Femur (tissue), 1 donor: ENCODE results near the gene KRTAP10-3.
A peak's percentile ranks its signal among the peaks of the same experiment; 100 is the strongest.

Experiments
- DNase-seq: peaks from one replicate; pipeline ENCODE4 v3.0.0-alpha.2; 2017

KRTAP10-3 gene

GRCh38 chr21:44544566-44544965 is 14.0 kb downstream of the KRTAP10-3 start:
- DNase-seq = no peak

- DNase-seq = no peak
Measured at GRCh38 chr21:44542716-44543115, 15.9 kb downstream of the KRTAP10-3 start.

DNA sequence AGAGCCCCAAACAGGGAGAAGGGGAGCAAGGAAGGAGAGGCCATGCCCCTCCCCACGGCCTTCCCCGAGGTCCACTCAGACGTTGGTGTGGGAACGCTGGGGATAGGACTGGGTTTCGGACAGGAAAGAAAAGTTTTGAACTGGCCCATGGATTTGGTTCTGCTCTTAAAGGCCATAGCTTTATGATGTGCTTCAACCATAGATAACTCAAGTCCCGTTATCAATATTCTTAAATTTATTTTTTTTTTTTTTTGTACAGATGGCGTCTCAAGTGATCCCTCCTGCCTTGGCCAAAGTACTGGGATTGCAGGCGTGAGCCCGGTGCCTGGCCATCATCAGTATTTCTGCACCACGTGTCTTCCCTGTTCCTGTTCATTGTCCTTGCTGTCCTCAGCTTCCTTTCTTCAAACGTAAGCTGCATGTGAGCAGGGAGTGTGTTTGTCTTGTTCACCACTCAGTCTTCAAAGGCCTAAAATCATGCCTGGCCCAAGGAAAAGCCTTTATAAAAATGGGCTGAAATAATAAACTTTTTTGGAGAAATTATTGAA is 17.8 kb downstream of the KRTAP10-3 start:
- DNase-seq = no peak

- DNase-seq = no peak
Measured at GRCh38 chr21:44539991-44540666, 18.5 kb downstream of the KRTAP10-3 start, which contains the start of gene KRTAP10-1. KRTAP10-1 (minus strand) TSS chr21:44540195; CDS start chr21:44540150, 45 bp downstream.

DNA sequence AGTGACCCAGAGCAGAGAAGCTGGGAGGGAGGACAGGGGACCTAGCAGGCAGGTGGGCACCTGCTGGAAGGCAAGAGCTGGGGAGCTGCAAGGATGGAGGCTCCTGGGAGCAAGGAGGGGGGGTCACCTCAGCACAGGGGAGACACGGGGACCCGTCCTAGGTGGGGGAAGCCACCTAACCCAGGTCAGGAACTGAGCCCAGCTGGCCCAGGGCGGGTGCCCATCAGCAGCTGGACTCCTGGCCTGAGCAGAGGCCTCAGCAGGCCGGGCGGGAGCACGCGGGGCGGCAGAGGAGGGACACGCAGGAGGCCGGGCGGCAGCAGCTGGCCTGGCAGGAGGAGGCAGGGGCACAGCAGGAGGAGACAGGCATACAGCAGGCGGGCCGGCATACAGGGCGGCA is 19.5 kb downstream of the KRTAP10-3 start:
- no peak for DNase-seq

DNA sequence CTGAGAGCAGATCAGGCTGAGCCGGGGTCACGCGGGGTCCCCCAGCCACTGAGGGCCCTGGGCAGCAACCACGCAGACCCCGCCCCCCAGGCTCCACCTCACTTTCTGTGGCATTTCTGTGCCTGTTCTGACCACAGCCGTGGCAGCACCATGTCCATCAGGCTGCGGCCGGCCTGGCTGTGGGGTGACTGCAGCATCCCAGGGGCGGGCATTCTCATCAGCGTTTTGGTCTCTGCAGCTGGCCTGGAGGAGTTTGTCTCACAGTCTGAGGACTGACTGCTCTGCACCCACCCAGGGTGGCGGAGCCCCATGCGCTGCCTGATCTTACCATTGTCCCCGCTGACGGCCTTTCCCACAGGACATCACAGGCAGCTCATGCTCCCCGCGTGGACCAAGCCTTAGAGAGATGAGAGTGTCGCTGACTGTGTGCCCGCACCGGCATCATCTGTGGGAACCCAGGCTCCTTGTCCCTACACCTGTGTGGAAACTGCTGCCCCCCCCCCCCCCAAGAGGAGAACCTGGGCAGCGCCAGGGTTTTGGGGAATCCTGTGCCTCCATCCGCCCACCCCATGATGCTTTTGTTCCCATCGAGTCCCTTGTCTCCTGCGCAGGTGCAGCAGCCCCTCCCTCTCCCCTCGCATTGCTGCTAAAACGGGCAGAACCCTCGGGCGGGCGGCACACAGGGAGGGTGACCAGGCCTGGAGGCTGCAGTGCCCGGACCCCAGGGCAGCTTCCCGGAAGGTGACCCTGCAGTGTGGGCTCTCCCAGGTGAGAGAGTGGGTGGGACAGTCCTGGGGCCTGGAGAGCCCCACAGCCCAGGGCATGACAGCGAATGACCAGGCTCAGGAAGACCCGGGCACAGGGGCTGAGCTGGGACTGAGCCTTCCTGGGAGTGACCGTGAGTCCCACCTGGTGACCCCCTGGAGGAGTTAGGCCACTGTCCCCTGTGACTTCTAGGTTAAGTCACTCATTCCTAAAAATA is 20.4 kb downstream of the KRTAP10-3 start:
- no peak for DNase-seq

DNA sequence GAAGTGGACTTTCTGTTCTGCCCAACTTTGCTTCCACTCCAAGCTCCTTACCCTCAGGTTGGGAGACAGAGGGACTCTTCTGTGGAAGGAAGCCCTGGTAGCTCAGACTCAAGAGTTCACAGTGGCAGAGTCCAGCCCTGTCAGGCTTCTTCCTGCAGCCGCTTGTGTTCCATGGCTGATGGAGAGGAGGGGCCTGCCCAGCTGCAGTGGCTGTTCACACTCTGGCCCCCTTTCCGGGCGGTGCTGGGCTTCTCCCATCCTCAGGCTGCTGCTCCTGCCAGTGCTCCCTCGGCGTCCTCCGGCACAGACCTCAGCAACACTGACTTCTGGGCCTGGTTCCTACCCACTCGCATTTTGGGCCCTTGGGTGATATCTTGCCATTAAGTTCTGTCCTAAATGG is 22.6 kb downstream of the KRTAP10-3 start:
- DNase-seq = peak; percentile 13

- peak; percentile 9 for DNase-seq
Measured at GRCh38 chr21:44534688-44535087, 23.9 kb downstream of the KRTAP10-3 start.

DNA sequence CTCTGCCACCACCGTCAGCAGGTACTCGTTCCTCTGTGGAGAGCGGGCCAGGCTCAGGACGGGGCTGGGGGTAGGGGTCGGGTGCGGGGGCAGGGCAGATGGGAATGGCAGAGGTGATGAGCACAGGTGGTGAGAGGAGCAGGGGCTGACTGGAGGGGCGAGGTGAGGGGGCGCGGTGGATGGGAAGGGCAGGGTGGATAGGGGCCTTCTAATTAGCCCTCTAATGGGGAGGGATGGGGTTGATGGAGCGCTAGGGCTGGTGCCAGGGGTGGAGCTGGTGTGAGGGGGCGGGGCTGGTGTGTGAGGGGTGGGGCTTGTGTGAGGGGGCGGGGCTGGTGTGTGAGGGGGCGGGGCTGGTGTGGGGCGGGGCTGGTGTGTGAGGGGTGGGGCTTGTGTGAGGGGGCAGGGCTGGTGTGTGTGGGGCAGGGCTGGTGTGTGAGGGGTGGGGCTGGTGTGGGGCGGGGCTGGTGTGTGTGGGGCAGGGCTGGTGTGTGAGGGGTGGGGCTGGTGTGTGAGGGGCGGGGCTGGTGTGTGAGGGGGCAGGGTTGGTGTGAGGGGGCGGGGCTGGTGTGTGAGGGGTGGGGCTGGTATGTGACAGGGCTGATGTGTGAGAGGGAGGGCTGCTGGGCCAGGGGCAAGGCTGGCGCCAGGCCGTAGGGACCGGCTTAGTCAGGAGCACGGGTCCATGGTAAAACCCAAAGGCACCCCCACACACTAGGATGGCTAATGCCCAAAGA is 24.5 kb downstream of the KRTAP10-3 start:
- peak; percentile 12 for DNase-seq

- peak; percentile 12 for DNase-seq
Measured at GRCh38 chr21:44533121-44533890, 25.3 kb downstream of the KRTAP10-3 start.

GRCh38 chr21:44532712-44533111 is 25.9 kb downstream of the KRTAP10-3 start:
- peak; percentile 9 for DNase-seq

- DNase-seq = peak; percentile 24
Measured at GRCh38 chr21:44531606-44532564, 26.7 kb downstream of the KRTAP10-3 start.

GRCh38 chr21:44530903-44531605 is 27.5 kb downstream of the KRTAP10-3 start:
- peak; percentile 11 for DNase-seq

DNA sequence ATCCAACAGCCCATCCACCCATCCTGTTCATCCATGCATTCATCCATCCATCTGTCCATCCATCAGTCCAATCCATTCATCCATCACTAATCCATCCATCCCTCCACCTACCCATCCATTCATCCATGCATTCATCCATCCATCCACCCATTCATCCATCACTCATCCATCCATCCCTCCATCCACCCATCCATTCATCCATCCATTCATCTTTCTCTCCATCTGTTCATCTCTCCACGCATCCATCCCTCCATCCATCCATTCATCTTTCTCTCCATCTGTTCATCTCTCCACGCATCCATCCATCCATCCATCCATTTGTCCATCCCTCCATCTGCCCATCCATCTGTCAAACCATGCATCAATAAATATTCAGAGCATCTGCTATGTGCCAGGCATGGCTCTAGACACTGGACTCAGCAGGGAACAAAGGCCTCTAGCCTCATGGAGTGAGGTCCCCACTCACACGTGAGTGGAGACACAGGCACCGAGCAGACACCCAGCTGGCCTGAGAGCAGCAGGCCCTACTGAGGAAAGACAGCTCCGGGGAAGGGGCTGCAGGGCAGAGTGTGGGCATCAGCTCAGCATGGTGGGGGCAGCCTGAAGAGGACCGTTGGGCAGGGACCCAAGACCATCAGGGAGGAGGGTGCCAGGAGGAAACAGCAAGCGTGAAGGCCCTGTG is 28.2 kb downstream of the KRTAP10-3 start:
- peak; percentile 4 for DNase-seq

DNA sequence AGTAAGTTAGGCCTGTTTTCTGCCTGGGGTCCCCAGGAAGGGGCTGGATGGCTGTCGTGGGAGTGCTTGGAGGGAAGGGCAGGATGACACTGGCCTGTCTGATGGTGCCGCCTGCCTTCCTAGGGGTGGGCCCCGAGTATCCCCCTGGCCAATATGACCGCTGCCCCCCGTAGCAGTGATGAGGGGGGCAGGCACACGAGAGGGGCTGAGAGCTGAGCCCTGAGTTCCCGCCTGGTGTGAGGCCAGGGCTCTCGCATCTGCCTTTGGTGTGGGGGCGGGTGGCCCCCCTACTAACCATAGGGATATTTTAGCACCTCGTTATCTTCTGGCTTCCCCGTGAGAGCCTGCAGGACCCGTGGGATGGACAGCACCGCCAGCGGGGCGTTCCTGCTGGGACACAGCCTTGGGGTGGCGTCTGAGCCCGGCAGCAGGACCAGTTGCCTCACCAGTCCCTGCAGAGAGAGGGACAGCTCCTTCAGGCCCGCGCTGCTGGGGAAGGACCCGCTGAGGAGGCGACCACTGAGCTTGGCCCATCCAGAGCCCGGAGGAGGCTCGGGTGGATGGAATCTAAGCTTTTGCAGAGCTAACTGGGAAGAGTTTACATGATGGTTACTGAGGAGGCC is 29.0 kb downstream of the KRTAP10-3 start:
- DNase-seq = no peak

DNA sequence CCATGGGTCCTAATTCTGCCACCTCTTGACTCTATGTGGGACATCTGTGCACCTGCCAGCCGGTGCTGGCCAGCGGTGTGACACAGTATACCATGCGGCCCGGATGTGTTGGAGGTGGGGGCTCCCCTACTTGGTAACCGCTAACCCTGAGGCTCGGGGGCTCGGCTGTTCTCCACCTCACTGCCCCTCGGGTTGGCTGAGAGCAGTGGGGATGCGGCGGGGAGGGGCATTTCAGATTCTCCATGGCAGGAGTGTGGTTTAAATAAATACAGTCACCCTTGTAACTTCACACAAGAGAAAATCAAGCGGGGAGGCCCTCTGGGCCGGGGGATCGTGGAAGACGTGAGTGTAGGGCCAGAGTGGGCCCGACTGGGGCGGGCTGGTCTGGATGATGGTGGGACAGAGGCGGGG is 29.6 kb downstream of the KRTAP10-3 start:
- peak; percentile 4 for DNase-seq

- peak; percentile 10 for DNase-seq
Measured at GRCh38 chr21:44528634-44528995, 30.0 kb downstream of the KRTAP10-3 start.

DNA sequence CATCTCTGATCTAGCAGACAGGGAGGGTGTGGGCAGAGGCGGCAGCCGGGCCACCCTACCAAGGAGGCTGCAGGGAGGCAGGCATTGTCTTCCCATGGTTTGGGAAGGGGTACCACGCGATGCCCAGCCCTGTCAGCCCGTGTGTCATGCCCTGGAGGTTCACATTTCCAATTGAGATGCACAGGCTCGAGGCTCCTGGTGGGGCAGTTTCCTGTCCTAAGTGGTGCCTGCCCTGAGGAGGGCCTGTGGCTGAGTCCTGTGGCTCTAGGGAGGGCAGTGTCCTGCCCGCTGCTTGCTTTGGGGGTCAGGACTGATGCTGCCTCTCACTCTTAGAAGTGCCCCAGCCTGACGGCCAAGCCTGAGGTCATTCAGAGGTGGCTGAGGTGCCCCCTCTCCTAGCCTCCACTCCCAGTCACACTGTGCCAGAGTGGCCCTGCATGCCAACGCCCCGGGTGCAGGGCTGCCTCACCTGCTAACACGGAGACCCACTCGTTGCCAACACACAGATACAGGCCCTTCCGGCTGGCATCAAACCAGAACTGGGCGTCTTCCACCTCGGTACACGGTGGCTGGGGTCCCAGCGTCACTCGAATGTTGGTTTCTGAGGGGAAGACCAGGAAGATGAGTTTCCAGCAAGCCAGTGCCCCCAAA is 30.5 kb downstream of the KRTAP10-3 start:
- peak; percentile 4 for DNase-seq
